HUES48 (cell line): ENCODE measurements around the gene TNRC6C.

Source experiments
- H3K27ac ChIP-seq: one replicate; pipeline ENCODE4 v1.7.0; 2013; ENCODE audit warnings: low read depth, low read length, inconsistent platforms
- H3K27me3 ChIP-seq: 2 replicates; pipeline ENCODE4 v1.6.1; 2013; ENCODE audit warnings: mild to moderate bottlenecking, low read length; ENCODE audit not compliant: control insufficient read depth, insufficient read depth
- H3K36me3 ChIP-seq: 2 replicates; pipeline ENCODE4 v1.6.1; 2013; ENCODE audit warnings: low read length; ENCODE audit not compliant: control insufficient read depth, insufficient read depth
- H3K4me1 ChIP-seq: 2 replicates; pipeline ENCODE4 v1.6.1; 2013; ENCODE audit warnings: mild to moderate bottlenecking, low read length; ENCODE audit not compliant: control insufficient read depth, insufficient read depth
- H3K4me3 ChIP-seq: 2 replicates; pipeline ENCODE4 v1.5.1; 2013; ENCODE audit warnings: mild to moderate bottlenecking, low read depth, low read length
- H3K9ac ChIP-seq: 2 replicates; pipeline ENCODE4 v1.6.1; 2013; ENCODE audit warnings: mild to moderate bottlenecking, low read depth, low read length, moderate library complexity
- H3K9me3 ChIP-seq: 2 replicates; pipeline ENCODE4 v1.6.1; 2013; ENCODE audit warnings: low read length; ENCODE audit not compliant: control insufficient read depth, insufficient read depth

Gene TNRC6C

DNA sequence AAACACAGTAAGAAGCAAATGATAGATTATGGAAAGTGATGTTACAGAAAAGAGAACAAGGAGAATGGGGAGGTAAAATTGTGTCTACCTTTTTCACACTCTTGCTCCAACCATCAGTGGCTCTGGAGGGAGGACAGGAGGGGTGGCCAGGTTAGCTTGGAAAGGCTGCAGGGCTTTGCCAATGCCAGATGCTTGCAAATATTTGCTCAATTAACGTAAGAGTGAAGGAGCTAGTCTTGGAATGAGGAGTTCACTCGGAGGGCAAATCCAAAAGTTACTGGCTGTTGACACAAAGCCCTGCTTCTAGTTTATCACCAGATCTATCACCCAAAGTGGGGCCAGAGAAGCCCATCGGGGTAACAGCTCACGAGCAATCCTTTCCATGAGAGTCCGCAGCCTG is 7.4 kb upstream of the TNRC6C start:
- H3K36me3 ChIP-seq, result no peaks in the 10 kb centered on the region
- peaks cover 21% of the 10 kb centered on the region for H3K27me3 ChIP-seq
- H3K4me3 ChIP-seq, result no peak overlapping the region
- H3K9me3 ChIP-seq, result no peaks in the 10 kb centered on the region
- H3K9ac ChIP-seq, result no peak overlapping the region
- 0 out of 2 replicates have a peak, but pooled peaks cover 4% of the 10 kb centered on the region for H3K4me1 ChIP-seq
- no peak overlapping the region for H3K27ac ChIP-seq

DNA sequence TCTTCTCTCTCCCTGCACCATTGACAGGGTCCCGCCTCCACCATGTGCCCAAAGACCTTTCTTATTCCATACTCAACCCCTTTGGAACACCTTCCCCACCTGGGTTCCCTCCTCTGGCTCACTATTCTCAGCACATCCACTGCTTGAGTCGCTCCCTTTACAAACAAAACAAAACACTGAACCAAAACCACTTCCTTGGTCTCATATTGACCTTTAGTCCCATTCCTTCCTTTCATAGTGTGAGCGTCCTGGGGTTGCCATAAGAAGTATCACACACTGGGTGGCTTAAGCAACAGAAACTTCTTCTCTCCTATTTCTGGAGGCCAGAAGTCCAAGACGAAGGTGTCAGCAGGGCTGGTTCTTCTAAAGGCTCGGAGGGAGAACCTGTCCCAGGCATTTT is 6.1 kb upstream of the TNRC6C start:
- Histone ChIP-seq H3K4me1 (peaks cover 8% of the 10 kb centered on the region), H3K27me3 (peaks cover 34% of the 10 kb centered on the region), H3K27ac (no peak overlapping the region), H3K4me3 (no peak overlapping the region), H3K9me3 (no peaks in the 10 kb centered on the region), H3K9ac (no peak overlapping the region), H3K36me3 (no peaks in the 10 kb centered on the region)

DNA sequence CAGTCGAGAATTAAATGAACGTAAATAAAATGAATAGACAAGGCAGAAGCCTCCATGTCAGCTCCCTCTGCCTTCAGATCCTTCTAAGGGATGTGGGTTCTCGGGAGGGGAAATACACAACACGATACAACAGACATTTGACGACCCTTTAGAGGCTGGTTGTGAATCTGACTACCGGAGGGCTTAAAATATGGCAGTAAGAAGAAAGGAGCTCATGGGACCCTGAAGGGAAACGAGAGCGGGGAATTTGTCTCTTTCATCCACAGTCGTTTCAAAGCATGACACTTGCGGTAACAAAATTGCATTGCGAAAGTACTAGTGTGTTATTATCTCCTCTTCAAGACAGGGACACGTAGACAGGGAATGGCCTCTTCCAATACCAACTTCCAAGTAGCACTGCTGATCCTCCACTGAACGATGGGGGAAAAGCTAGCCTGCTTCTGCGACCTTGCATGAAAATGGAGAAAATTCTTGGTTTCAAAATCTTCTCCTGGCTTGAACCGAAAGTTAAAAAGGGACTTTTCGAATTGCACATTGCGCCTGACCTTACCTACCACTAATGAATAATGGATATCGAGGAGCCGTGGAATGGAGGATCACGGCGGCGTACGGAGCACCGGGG is 1.2 kb upstream of the TNRC6C start:
- Histone ChIP-seq H3K9ac (peak overlapping the region; percentile 54; the same call in 1 of the 2 replicates), H3K9me3 (no peaks in the 10 kb centered on the region), H3K27me3 (peaks cover 53% of the 10 kb centered on the region), H3K27ac (no peak overlapping the region), H3K4me3 (peak overlapping the region; percentile 79), H3K36me3 (no peaks in the 10 kb centered on the region), H3K4me1 (peaks cover 24% of the 10 kb centered on the region)

DNA sequence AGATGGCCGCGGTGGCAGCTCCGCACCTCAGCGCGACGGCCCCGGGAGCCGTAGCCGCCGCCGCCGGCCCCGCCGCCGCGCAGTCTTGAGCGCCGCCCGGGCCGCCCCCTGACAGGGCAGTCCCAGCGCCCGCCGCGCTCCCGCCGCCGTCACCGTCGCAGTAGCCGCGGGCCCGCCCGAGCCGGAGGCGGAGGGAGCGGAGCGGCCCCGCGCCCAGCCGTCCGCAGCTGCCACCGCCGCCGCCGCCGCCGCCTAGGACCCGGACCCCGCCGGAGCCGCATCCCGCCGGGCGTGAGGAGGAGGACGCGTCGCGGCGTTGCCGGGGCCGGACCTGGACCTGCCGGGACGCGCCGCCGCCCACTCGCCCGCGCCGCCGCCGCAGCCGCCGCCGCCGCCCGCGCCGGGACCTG is 218 bp downstream of the TNRC6C start:
- no peak overlapping the region for H3K27ac ChIP-seq
- H3K4me1 ChIP-seq, result peaks cover 29% of the 10 kb centered on the region
- no peak overlapping the region; the same call in 1 of the 2 replicates for H3K9ac ChIP-seq
- no peaks in the 10 kb centered on the region for H3K36me3 ChIP-seq
- H3K4me3 ChIP-seq, result peak overlapping the region; percentile 79; the same call in 1 of the 2 replicates
- no peaks in the 10 kb centered on the region for H3K9me3 ChIP-seq
- H3K27me3 ChIP-seq, result peaks cover 46% of the 10 kb centered on the region

DNA sequence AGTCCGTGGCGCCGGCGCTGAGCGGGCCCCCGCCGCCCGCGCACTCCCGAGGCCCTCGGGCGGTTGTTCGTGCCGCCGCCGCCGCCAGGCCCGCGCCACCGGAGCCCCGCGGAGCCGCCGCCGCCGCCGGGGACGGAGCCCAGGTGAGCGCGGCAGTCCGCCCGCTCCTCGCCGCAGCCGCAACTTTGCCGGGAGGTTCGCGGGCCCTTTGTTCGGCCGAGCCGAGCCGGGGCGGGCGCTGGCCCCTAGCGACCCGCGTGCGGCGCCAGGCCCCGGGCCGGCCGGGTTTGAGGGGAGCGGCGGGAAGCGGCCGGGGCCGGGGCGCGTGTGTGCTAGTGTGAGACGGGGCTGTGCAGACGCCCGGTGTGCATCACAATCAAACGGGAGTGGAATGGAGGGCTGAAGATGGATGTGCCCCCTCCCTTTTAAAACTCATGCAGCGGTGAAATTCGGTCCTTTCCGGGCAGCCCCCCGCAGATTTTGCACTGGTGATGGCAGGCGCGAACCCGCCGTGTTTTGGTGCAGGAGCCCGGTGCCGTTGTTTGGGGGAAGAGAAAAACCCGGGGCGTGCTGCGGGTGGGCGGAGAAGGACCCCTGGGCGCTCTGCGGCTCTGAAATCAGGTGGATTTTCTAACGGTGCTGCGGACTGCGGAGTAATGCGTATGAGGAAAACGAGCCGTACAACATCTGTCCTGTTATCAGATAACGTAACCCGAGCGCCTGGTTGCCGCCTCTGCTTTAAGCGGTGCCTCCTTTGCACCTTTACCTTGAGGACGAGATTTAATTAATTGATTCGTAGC is 823 bp downstream of the TNRC6C start:
- H3K36me3 ChIP-seq, result no peaks in the 10 kb centered on the region
- peak overlapping the region; percentile 73 for H3K4me3 ChIP-seq
- no peak overlapping the region for H3K27ac ChIP-seq
- H3K4me1 ChIP-seq, result peaks cover 29% of the 10 kb centered on the region
- H3K9ac ChIP-seq, result peak overlapping the region; percentile 48
- H3K9me3 ChIP-seq, result no peaks in the 10 kb centered on the region
- peaks cover 46% of the 10 kb centered on the region for H3K27me3 ChIP-seq

- peak overlapping the region; percentile 48 for H3K9ac ChIP-seq
- H3K4me1 ChIP-seq, result peaks cover 30% of the 10 kb centered on the region
- peak overlapping the region; percentile 73 for H3K4me3 ChIP-seq
- no peak overlapping the region for H3K27ac ChIP-seq
- H3K9me3 ChIP-seq, result no peaks in the 10 kb centered on the region
- H3K36me3 ChIP-seq, result no peaks in the 10 kb centered on the region
- peaks cover 42% of the 10 kb centered on the region for H3K27me3 ChIP-seq
Measured at GRCh38 chr17:77959926-77960521, 1.5 kb downstream of the TNRC6C start.

- peaks cover 25% of the 10 kb centered on the region for H3K27me3 ChIP-seq
- no peaks in the 10 kb centered on the region for H3K36me3 ChIP-seq
- no peak overlapping the region for H3K27ac ChIP-seq
- H3K4me1 ChIP-seq, result peaks cover 37% of the 10 kb centered on the region
- no peaks in the 10 kb centered on the region for H3K9me3 ChIP-seq
- H3K4me3 ChIP-seq, result no peak overlapping the region
- H3K9ac ChIP-seq, result no peak overlapping the region
Measured at GRCh38 chr17:77961741-77962140, 3.2 kb downstream of the TNRC6C start.

DNA sequence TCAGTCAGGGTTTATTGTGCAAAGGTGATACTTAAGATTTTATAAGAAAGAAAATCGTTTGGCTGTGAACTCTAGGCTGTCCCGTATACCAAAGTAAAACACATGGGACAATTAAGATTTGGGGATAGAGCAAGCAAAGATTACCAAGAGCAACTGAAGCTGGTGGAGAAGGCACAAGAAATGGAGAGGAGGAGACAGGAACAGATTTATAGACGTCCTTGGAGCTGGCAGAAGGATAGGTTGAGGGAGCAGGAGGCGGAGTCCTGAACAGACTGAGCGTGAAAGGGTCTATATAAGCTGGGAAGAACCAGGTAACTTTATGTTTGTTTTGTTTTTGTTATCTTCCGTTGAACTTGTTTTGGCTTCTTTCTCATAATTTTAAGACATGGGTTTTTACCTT is 3.8 kb downstream of the TNRC6C start:
- Histone ChIP-seq H3K9me3 (no peaks in the 10 kb centered on the region), H3K4me1 (peaks cover 33% of the 10 kb centered on the region), H3K36me3 (no peaks in the 10 kb centered on the region), H3K4me3 (no peak overlapping the region), H3K27me3 (peaks cover 19% of the 10 kb centered on the region), H3K9ac (no peak overlapping the region), H3K27ac (no peak overlapping the region)

DNA sequence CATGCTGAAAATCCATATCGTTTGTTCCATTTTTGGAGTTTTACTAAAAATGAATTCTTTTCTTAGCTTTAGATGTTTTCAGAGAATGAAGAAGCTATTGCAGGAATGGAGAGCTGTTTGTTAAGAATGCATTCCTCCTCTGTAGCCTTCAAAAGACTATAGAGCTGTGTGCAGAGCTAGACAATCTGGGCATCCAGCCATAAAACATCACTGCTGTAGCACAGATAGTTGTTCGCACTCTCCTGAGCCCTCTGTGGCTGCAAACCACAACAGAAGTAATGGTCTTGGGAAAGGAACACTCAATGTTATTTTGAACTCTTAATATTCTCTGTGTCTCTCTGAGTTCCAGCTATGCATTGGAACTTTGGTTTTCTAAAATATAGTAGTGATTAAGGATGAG is 4.9 kb downstream of the TNRC6C start:
- H3K4me3 ChIP-seq, result no peak overlapping the region
- peaks cover 14% of the 10 kb centered on the region for H3K27me3 ChIP-seq

GRCh38 chr17:77965352-77965751 is 6.8 kb downstream of the TNRC6C start:
- Histone ChIP-seq H3K27ac (no peak overlapping the region), H3K9me3 (no peaks in the 10 kb centered on the region), H3K27me3 (peaks cover 3% of the 10 kb centered on the region), H3K4me1 (peaks cover 27% of the 10 kb centered on the region), H3K36me3 (no peaks in the 10 kb centered on the region), H3K9ac (no peak overlapping the region), H3K4me3 (no peak overlapping the region)

More for the DNA sequence above, 4.9 kb downstream of the TNRC6C start:
- no peak overlapping the region for H3K27ac ChIP-seq
- H3K9me3 ChIP-seq, result no peaks in the 10 kb centered on the region
- no peaks in the 10 kb centered on the region for H3K36me3 ChIP-seq
- peaks cover 29% of the 10 kb centered on the region for H3K4me1 ChIP-seq
- no peak overlapping the region for H3K9ac ChIP-seq

- Histone ChIP-seq H3K27ac (no peak overlapping the region), H3K4me3 (no peak overlapping the region), H3K4me1 (peaks cover 20% of the 10 kb centered on the region), H3K36me3 (no peaks in the 10 kb centered on the region), H3K9ac (no peak overlapping the region), H3K27me3 (no peaks in the 10 kb centered on the region), H3K9me3 (no peaks in the 10 kb centered on the region)
Measured at GRCh38 chr17:77966476-77966875, 8.0 kb downstream of the TNRC6C start.
